ENCODE data around the gene RPL41. TPM values are rescaled to one million over a fixed set of nuclear protein-coding genes. Genes with fewer than 3 reads are reported as not detected.
A peak's percentile ranks its signal among the peaks of the same experiment; 100 is the strongest.

Gene RPL41
- total and polyA plus RNA-seq, 9 of the 15 experiments (the other 6 are each of a cell fraction or from before 2014, with no cell fraction given): 3,403 to 11,276 (median 5,604) TPM

GRCh38 chr12:56157201-56158028 is 41.0 kb downstream of the RPL41 start (continued):
- TF ChIP-seq ZNF644 (tag; IDR thresholded peaks at IDR 0.05; ENCODE audit: low read depth): no peak
- TF ChIP-seq GABPB1 (CRISPR knock-in tag; IDR thresholded peaks at IDR 0.05): 0 out of 2 replicates have a peak, but pooled peaks have one; percentile 42
- TF ChIP-seq, protein P1, sequence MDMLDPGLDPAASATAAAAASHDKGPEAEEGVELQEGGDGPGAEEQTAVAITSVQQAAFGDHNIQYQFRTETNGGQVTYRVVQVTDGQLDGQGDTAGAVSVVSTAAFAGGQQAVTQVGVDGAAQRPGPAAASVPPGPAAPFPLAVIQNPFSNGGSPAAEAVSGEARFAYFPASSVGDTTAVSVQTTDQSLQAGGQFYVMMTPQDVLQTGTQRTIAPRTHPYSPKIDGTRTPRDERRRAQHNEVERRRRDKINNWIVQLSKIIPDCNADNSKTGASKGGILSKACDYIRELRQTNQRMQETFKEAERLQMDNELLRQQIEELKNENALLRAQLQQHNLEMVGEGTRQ (CRISPR knock-in tag; IDR thresholded peaks at IDR 0.05): no peak
- TF ChIP-seq PHF8 (IDR thresholded peaks at IDR 0.05; ENCODE audit: borderline replicate concordance, low read length): peak; percentile 20; the same call in 1 of the 2 replicates
- TF ChIP-seq MAX (CRISPR knock-in tag; IDR thresholded peaks at IDR 0.05): peak; percentile 76
- TF ChIP-seq ADNP (tag; IDR thresholded peaks at IDR 0.05): no peak
- TF ChIP-seq ZBTB34 (CRISPR knock-in tag; IDR thresholded peaks at IDR 0.05): no peak
- no peak for TF ChIP-seq CCAR2 (IDR thresholded peaks at IDR 0.05; ENCODE audit: low read depth, low read length)
- peak; percentile 13; the same call in 1 of the 2 replicates for TF ChIP-seq MTA3 (IDR thresholded peaks at IDR 0.05; ENCODE audit: borderline replicate concordance)
- peak; percentile 77 for TF ChIP-seq CTCFL (IDR thresholded peaks at IDR 0.05; ENCODE audit: borderline replicate concordance, insufficient read depth, low read depth, low read length, poor library complexity, severe bottlenecking)
- TF ChIP-seq POLR2G (IDR thresholded peaks at IDR 0.05; ENCODE audit: low read depth, low read length): no peak
- TF ChIP-seq, protein P2, sequence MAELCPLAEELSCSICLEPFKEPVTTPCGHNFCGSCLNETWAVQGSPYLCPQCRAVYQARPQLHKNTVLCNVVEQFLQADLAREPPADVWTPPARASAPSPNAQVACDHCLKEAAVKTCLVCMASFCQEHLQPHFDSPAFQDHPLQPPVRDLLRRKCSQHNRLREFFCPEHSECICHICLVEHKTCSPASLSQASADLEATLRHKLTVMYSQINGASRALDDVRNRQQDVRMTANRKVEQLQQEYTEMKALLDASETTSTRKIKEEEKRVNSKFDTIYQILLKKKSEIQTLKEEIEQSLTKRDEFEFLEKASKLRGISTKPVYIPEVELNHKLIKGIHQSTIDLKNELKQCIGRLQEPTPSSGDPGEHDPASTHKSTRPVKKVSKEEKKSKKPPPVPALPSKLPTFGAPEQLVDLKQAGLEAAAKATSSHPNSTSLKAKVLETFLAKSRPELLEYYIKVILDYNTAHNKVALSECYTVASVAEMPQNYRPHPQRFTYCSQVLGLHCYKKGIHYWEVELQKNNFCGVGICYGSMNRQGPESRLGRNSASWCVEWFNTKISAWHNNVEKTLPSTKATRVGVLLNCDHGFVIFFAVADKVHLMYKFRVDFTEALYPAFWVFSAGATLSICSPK (IDR thresholded peaks at IDR 0.05; ENCODE audit: borderline replicate concordance): no peak
- no peak for TF ChIP-seq RBM25 (IDR thresholded peaks at IDR 0.05; ENCODE audit: low read depth, low read length, severe bottlenecking)
- no peak for TF ChIP-seq FUS (optimal IDR thresholded peaks at IDR 0.05; ENCODE audit: low read depth, low read length)
- no peak for TF ChIP-seq FOXK2 (conservative IDR thresholded peaks at IDR 0.05 in 1 of 2, IDR thresholded peaks at IDR 0.05 in 1 of 2; ENCODE audit: low read depth in 2 of 2)
- TF ChIP-seq POLR3G (IDR thresholded peaks at IDR 0.05; ENCODE audit: extremely low read depth, insufficient read length, insufficient replicate concordance): no peak
- no peak for TF ChIP-seq TARDBP (IDR thresholded peaks at IDR 0.05)
- TF ChIP-seq NFE2L1 (tag; IDR thresholded peaks at IDR 0.05; ENCODE audit: borderline replicate concordance, low read depth): no peak
- TF ChIP-seq NELFE (IDR thresholded peaks at IDR 0.05; ENCODE audit: insufficient read depth, insufficient read length): no peak
- no peak for TF ChIP-seq ZNF507 (tag; conservative IDR thresholded peaks at IDR 0.05)

Data from K562 (cell line).